Measurements from ENCODE around the gene TMEM242.

Gene TMEM242

GRCh38 chr6:157246048-157246630 is 77.2 kb downstream of the TMEM242 start:
- no peak for DNase-seq

- DNase-seq: no peak
Observed at GRCh38 chr6:157245436-157245835, 77.9 kb downstream of the TMEM242 start.

DNA sequence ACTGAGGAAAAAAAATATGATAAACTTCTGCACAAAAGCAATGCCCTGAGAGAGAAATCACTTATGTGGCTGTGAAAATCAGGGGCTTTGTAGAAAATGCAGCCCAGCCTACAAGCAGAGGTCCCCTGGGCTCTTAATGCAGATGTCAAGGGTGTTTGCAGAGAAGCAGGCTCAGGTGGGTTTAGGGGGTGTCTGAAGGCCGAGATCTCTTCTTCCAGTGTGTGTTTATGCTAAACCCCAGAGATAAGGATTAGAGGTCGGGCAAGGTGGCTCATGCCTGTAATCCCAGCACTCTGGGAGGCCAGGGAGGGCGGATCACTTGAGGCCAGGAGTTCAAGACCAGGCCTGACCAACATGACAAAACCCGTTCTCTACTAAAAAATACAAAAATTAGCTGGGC is 78.5 kb downstream of the TMEM242 start:
- DNase-seq: no peak

DNA sequence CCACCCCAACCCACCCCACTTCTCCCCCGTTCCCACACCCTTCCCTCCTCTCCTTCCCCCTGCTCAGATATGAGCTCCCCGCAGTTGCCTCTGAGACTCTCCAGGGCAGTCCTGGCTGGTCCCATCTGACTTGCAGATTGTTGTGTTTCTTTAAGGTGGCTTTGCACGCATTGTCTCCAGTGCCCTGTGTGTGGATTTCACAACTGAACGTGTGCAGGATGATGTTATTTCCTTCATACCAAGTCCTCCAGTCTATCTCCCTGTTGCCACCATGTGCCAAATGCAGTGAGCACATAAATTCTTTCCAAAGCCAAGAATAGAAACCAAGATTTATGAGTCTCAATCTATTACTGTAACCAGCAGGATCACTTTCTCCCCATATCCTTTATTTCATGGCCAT is 79.1 kb downstream of the TMEM242 start:
- DNase-seq: no peak

DNA sequence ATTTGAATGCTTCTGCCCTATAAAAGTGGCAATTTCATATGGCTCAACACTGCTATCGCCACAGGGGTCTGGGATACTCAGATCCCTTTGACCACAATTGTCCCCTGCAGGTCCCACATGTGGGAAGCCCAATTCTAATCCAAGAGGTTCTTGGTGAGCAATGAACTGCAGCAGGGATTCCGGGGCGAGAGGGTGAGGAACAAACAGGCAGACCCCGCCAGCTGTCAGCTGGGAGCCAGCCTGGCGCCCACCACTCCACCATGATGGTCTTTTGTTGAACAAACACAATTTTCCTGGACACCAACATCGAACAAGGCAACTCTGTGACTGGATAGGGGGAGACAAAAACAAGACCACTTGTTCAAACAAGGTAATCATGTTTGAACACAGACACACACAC is 80.5 kb downstream of the TMEM242 start:
- DNase-seq: no peak

DNA sequence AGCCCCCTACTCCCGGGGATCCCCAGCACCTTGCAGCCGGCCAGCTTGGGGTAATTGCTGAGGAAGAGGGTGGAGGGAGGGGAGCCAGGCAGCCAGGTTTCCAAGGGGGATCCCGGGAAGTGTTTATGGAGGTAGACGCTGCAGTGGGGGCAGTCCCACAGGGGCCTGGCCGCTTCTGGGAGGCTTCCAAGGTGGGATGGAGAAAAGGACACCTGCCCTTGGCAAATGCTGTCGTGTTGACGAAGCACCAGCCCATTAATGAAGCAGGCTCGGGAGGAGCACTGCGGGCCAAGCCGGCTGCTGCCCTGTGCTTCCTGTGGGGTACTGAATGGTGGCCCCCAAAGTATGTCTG is 82.4 kb downstream of the TMEM242 start:
- no peak for DNase-seq

- no peak for DNase-seq
Observed at GRCh38 chr6:157240059-157240959, 83.0 kb downstream of the TMEM242 start.

DNA sequence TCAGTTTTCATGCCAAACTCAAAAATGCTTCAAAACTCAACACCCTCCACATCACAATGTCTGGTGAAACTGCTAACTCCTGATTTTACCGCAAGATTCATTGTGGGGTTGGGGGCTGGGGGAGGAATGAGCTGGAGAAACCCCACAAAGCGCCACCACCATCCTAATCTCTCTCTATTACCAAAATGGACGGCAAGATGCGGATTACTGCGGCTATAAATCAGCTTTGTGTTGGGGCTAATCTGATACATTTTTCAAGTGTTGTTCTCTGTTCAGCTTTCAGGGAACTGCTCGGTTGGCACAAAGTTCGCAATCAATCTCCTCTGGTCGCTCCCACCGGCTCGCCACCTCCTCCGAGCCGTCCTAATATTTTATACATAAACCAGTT is 83.7 kb downstream of the TMEM242 start:
- DNase-seq: no peak
